GM23248 (cell line): ENCODE measurements around the gene MKS1. TPM values are rescaled to one million over a fixed set of nuclear protein-coding genes. Genes with fewer than 3 reads are reported as not detected.

Experiments
- DNase-seq: peaks from one replicate; pipeline ENCODE4 v3.0.0-alpha.2; 2015
- H2AFZ ChIP-seq: fragments of 200-600 bp; sonication (generic); 2 replicates; pipeline ENCODE4 v1.6.1; 2016; ENCODE audit warnings: antibody characterized with exemption
- H3F3A ChIP-seq: fragments of 200-600 bp; sonication (generic); 2 replicates; pipeline ENCODE4 v1.6.1; 2016; ENCODE audit warnings: mild to moderate bottlenecking, antibody characterized with exemption, mixed run types; ENCODE audit not compliant: insufficient read depth
- H3K27ac ChIP-seq: fragments of 200-600 bp; sonication (generic); 2 replicates; pipeline ENCODE4 v1.5.1; 2016; ENCODE audit warnings: mild to moderate bottlenecking
- H3K27me3 ChIP-seq: fragments of 200-600 bp; sonication (generic); replicated peaks from 2 replicates; pipeline ENCODE4 v1.6.1; 2016; ENCODE audit warnings: mild to moderate bottlenecking; ENCODE audit not compliant: insufficient read depth
- H3K36me3 ChIP-seq: fragments of 200-600 bp; sonication (generic); 2 replicates; pipeline ENCODE4 v1.6.1; 2016; ENCODE audit warnings: low read depth, mild to moderate bottlenecking
- H3K4me1 ChIP-seq: fragments of 200-600 bp; sonication (generic); 2 replicates; pipeline ENCODE4 v1.6.1; 2016; ENCODE audit warnings: mild to moderate bottlenecking; ENCODE audit not compliant: insufficient read depth
- H3K4me2 ChIP-seq: fragments of 200-600 bp; sonication (generic); one replicate; pipeline ENCODE4 v1.6.1; 2016; ENCODE audit warnings: mild to moderate bottlenecking; ENCODE audit not compliant: unreplicated experiment
- H3K4me3 ChIP-seq: fragments of 200-600 bp; sonication (generic); 2 replicates; pipeline ENCODE4 v1.5.1; 2016; ENCODE audit warnings: mild to moderate bottlenecking
- H3K79me2 ChIP-seq: fragments of 200-600 bp; sonication (generic); 2 replicates; pipeline ENCODE4 v1.6.1; 2016; ENCODE audit warnings: mild to moderate bottlenecking; ENCODE audit not compliant: insufficient read depth
- H3K9ac ChIP-seq: fragments of 200-600 bp; sonication (generic); 2 replicates; pipeline ENCODE4 v1.6.1; 2016; ENCODE audit warnings: mild to moderate bottlenecking
- H3K9me2 ChIP-seq: fragments of 200-600 bp; sonication (generic); 2 replicates; pipeline ENCODE4 v1.6.1; 2016; ENCODE audit warnings: mixed run types, mild to moderate bottlenecking, moderate library complexity; ENCODE audit not compliant: insufficient read depth
- H3K9me3 ChIP-seq: fragments of 200-600 bp; sonication (generic); one replicate; pipeline ENCODE4 v1.6.1; 2017; ENCODE audit warnings: low read depth
- H4K20me1 ChIP-seq: fragments of 200-600 bp; sonication (generic); 2 replicates; pipeline ENCODE4 v1.6.0; 2016; ENCODE audit not compliant: insufficient read depth
- EZH2 ChIP-seq: fragments of 200-600 bp; sonication (generic); IDR thresholded peaks from 2 replicates; pipeline ENCODE4 v1.6.1; 2018; ENCODE audit warnings: antibody characterized with exemption, mild to moderate bottlenecking; ENCODE audit not compliant: insufficient read depth, poor library complexity, severe bottlenecking
- EZH2phosphoT487 ChIP-seq: fragments of 200-600 bp; sonication (generic); IDR thresholded peaks from 2 replicates; pipeline ENCODE4 v1.6.1; 2018; ENCODE audit warnings: antibody characterized with exemption, moderate library complexity, mild to moderate bottlenecking, low read depth; ENCODE audit not compliant: insufficient read depth
- WGBS, 2 experiments: methylation state at CpG; one replicate each; pipeline ENCODE4 v1.1.6; 2015 to 2017; ENCODE audit warnings: low lambda C conversion rate in 2 of 2, low coverage in 1 of 2; ENCODE audit errors: missing lambda C conversion rate in 2 of 2; 5-methylcytosine and 5-hydroxymethylcytosine counted together
- in situ Hi-C: fragments of 300-500 bp; cut with MboI; formaldehyde crosslinking; loops from 2 replicates; pipeline ENCODE4 v1.15.0; 2020
- polyA plus RNA-seq: library from polyadenylated mRNA; unstranded; fragments of >200 nt; fragmentation: Nextera tagmentation; extraction: Ambion mirVana; gene quantifications from 2 replicates; pipeline ENCODE4 v1.2.1, GENCODE V29; 2016
- total RNA-seq: library from RNA; depleted of rRNA; stranded (reverse); fragments of >200 nt; shearing (Covaris generic); gene quantifications from 2 replicates; pipeline ENCODE4 v1.2.3, GENCODE V29; 2014

The MKS1 gene
- total and polyA plus RNA-seq, 2 experiments from 2014 or later, result 14.1 to 15.3 TPM

- Histone ChIP-seq H4K20me1 (no peaks in the 10 kb centered on the region), H2AFZ (no peak overlapping the region), H3K9ac (no peak overlapping the region), H3K4me2 (no peak overlapping the region), H3K9me2 (no peaks in the 10 kb centered on the region), H3K9me3 (no peaks in the 10 kb centered on the region), H3K4me1 (no peaks in the 10 kb centered on the region), H3F3A (no peaks in the 10 kb centered on the region), H3K27me3 (peaks cover 27% of the 10 kb centered on the region; the same call in 1 of the 2 replicates), H3K36me3 (no peaks in the 10 kb centered on the region), H3K79me2 (no peaks in the 10 kb centered on the region), H3K27ac (no peak overlapping the region), H3K4me3 (no peak overlapping the region)
- TF ChIP-seq EZH2phosphoT487 (no peak), EZH2 (no peak)
- WGBS, 2 experiments, result 50 to 60% methylated on average over 7 of the region's 7 CpGs
- in situ Hi-C loops, result no loop called here
- no peak for DNase-seq
Observed at GRCh38 chr17:58196610-58197009, 22.4 kb downstream of the MKS1 start.

- 46 to 54% methylated on average over 5 of the region's 5 CpGs for WGBS, 2 experiments
- TF ChIP-seq EZH2 (no peak), EZH2phosphoT487 (no peak)
- H3K4me1 ChIP-seq, result no peaks in the 10 kb centered on the region
- H3K9me3 ChIP-seq, result no peaks in the 10 kb centered on the region
- no peak overlapping the region for H2AFZ ChIP-seq
- no peaks in the 10 kb centered on the region for H3K9me2 ChIP-seq
- no peak overlapping the region for H3K4me3 ChIP-seq
- H3K4me2 ChIP-seq, result no peak overlapping the region
- in situ Hi-C loops, result no loop called here
- H3K27me3 ChIP-seq, result peaks cover 27% of the 10 kb centered on the region; the same call in 1 of the 2 replicates
- no peaks in the 10 kb centered on the region for H3K79me2 ChIP-seq
- H3K36me3 ChIP-seq, result no peaks in the 10 kb centered on the region
- H4K20me1 ChIP-seq, result no peaks in the 10 kb centered on the region
- no peaks in the 10 kb centered on the region for H3F3A ChIP-seq
- H3K9ac ChIP-seq, result no peak overlapping the region
- H3K27ac ChIP-seq, result no peak overlapping the region
- no peak for DNase-seq
Observed at GRCh38 chr17:58195518-58196123, 23.4 kb downstream of the MKS1 start.

- Histone ChIP-seq H3K79me2 (no peaks in the 10 kb centered on the region), H4K20me1 (no peaks in the 10 kb centered on the region), H3K9ac (no peak overlapping the region), H3K36me3 (no peaks in the 10 kb centered on the region), H3K4me2 (no peak overlapping the region), H3K9me3 (no peaks in the 10 kb centered on the region), H3K4me1 (0 out of 2 replicates have a peak, but pooled peaks cover 4% of the 10 kb centered on the region), H3K27ac (no peak overlapping the region), H2AFZ (no peak overlapping the region), H3F3A (no peaks in the 10 kb centered on the region), H3K27me3 (peaks cover 27% of the 10 kb centered on the region; the same call in 1 of the 2 replicates), H3K9me2 (no peaks in the 10 kb centered on the region), H3K4me3 (no peak overlapping the region)
- in situ Hi-C loops, result no loop called here
- WGBS, 2 experiments, result 68 to 75% methylated on average over 18 of the region's 18 CpGs
- no peak for TF ChIP-seq EZH2
- no peak for DNase-seq
Observed at GRCh38 chr17:58193641-58194255, 25.3 kb downstream of the MKS1 start.

GRCh38 chr17:58192612-58193011 is 26.4 kb downstream of the MKS1 start, which contains the start of gene EPX:
EPX (plus strand) TSS chr17:58192726; CDS start chr17:58192847, 121 bp downstream.
- DNase-seq, result no peak
- no peaks in the 10 kb centered on the region for H3K36me3 ChIP-seq
- no peaks in the 10 kb centered on the region for H3F3A ChIP-seq
- no peaks in the 10 kb centered on the region for H3K9me3 ChIP-seq
- no peak for TF ChIP-seq EZH2
- TF ChIP-seq EZH2phosphoT487, result no peak
- no peaks in the 10 kb centered on the region for H4K20me1 ChIP-seq
- H3K79me2 ChIP-seq, result no peaks in the 10 kb centered on the region
- H3K27me3 ChIP-seq, result peaks cover 20% of the 10 kb centered on the region; the same call in 1 of the 2 replicates
- H3K9ac ChIP-seq, result no peak within 1 kb of the TSS
- H3K4me3 ChIP-seq, result no peak within 1 kb of the TSS
- 0 to 2% methylated on average over 6 of the region's 6 CpGs for WGBS, 2 experiments
- no peaks in the 10 kb centered on the region for H3K9me2 ChIP-seq
- no peak within 1 kb of the TSS for H3K27ac ChIP-seq
- in situ Hi-C loops, result no loop called here
- H3K4me2 ChIP-seq, result no peak within 1 kb of the TSS
- no peak within 1 kb of the TSS for H2AFZ ChIP-seq
- 0 out of 2 replicates have a peak, but pooled peaks cover 4% of the 10 kb centered on the region for H3K4me1 ChIP-seq
